ENCODE data around the gene DNAH2. TPM values are rescaled to one million over a fixed set of nuclear protein-coding genes. Genes with fewer than 3 reads are reported as not detected.

Gene DNAH2
- total and polyA plus RNA-seq, 10 donors, result 0.02 to 1.1 (median 0.13) TPM; not detected in 1

GRCh38 chr17:7849130-7849750 lies 131.7 kb downstream of the DNAH2 start:
- Histone ChIP-seq H3K4me3 (no peak overlapping the region), H3K27ac (peak overlapping the region in 1 of 8 donors; percentile 11), H3K4me1 (peaks cover 20 to 93% (median 37%) of the 10 kb centered on the region in 6 donors), H3K36me3 (peaks cover 3 to 93% (median 84%) of the 10 kb centered on the region in 6 donors), H3K9me3 (no peaks in the 10 kb centered on the region), H3K27me3 (replicated peaks in 1 of 7) (no peaks in the 10 kb centered on the region)
- WGBS, 5 donors, result 88 to 94% (median 88%) methylated on average over 30 to 35 of the region's 35 CpGs
- TF ChIP-seq POLR2AphosphoS5 (IDR thresholded peaks at IDR 0.05), result peak; percentile 32 to 74 (median 46)
- no peak for TF ChIP-seq POLR2A (IDR thresholded peaks at IDR 0.05)
- no peak for TF ChIP-seq CTCF (IDR thresholded peaks at IDR 0.05 in 8 of 11, conservative IDR thresholded peaks at IDR 0.05 in 3 of 11)
- intact Hi-C loops (cut with DNase I; ENCODE audit: low total_unique reads), result no loop called here
- DNase-seq, result peak; percentile 81

GRCh38 chr17:7849751-7850504 lies 132.4 kb downstream of the DNAH2 start:
- intact Hi-C loops (cut with DNase I; ENCODE audit: low total_unique reads), result no loop called here
- peak overlapping the region in 1 of 8 donors; percentile 61 for H3K27ac ChIP-seq
- TF ChIP-seq POLR2AphosphoS5 (IDR thresholded peaks at IDR 0.05), result no peak
- no peak for TF ChIP-seq POLR2A (IDR thresholded peaks at IDR 0.05)
- no peak for TF ChIP-seq CTCF (IDR thresholded peaks at IDR 0.05 in 8 of 11, conservative IDR thresholded peaks at IDR 0.05 in 3 of 11)
- H3K36me3 ChIP-seq, result peaks cover 3 to 100% (median 84%) of the 10 kb centered on the region in 6 donors
- H3K9me3 ChIP-seq, result no peaks in the 10 kb centered on the region
- WGBS, 5 donors, result 83 to 91% (median 89%) methylated on average over 11 to 12 of the region's 12 CpGs
- H3K4me3 ChIP-seq, result no peak overlapping the region
- no peak for DNase-seq
- H3K4me1 ChIP-seq, result peaks cover 21 to 94% (median 42%) of the 10 kb centered on the region in 6 donors
- H3K27me3 ChIP-seq (replicated peaks in 1 of 7), result no peaks in the 10 kb centered on the region

GRCh38 chr17:7850701-7851437 lies 133.3 kb downstream of the DNAH2 start:
- no peaks in the 10 kb centered on the region for H3K9me3 ChIP-seq
- DNase-seq, result peak; percentile 80

More at GRCh38 chr17:7850701-7851437, 133.3 kb downstream of the DNAH2 start:
- Histone ChIP-seq H3K36me3 (peaks cover 3 to 100% (median 79%) of the 10 kb centered on the region in 6 donors), H3K27me3 (replicated peaks in 1 of 7) (no peaks in the 10 kb centered on the region), H3K4me3 (peak overlapping the region in 5 of 8 donors; percentile 29 to 67 (median 37)), H3K27ac (peak overlapping the region in 7 of 8 donors; percentile 22 to 79 (median 59)), H3K4me1 (peaks cover 20 to 94% (median 42%) of the 10 kb centered on the region in 6 donors)
- no peak for TF ChIP-seq POLR2A (IDR thresholded peaks at IDR 0.05)
- TF ChIP-seq POLR2AphosphoS5 (IDR thresholded peaks at IDR 0.05), result no peak
- no peak for TF ChIP-seq CTCF (IDR thresholded peaks at IDR 0.05 in 8 of 11, conservative IDR thresholded peaks at IDR 0.05 in 3 of 11)
- 88 to 95% (median 90%) methylated on average over 16 to 17 of the region's 17 CpGs for WGBS, 5 donors
- intact Hi-C loops (cut with DNase I; ENCODE audit: low total_unique reads), result no loop called here
